GM18861 (cell line): ENCODE results near the gene OR6Q1.
"Not testable (repeated sequence)": the region's sequence is repeated elsewhere in the genome, so short reads cannot be mapped to it uniquely, and the experiment has no call there.

Experiments used
- ATAC-seq: cut with Tn5 transposase; IDR thresholded peaks from one replicate; pipeline ENCODE4 v1.9.1; 2021; ENCODE audit not compliant: unreplicated experiment

Gene OR6Q1

GRCh38 chr11:58030653-58031052, at the start of gene OR6Q1:
Gene OR6Q1, plus strand, starts transcription at chr11:58030953. Its CDS starts 0 bp downstream, at chr11:58030953.
- ATAC-seq, result no peak

DNA sequence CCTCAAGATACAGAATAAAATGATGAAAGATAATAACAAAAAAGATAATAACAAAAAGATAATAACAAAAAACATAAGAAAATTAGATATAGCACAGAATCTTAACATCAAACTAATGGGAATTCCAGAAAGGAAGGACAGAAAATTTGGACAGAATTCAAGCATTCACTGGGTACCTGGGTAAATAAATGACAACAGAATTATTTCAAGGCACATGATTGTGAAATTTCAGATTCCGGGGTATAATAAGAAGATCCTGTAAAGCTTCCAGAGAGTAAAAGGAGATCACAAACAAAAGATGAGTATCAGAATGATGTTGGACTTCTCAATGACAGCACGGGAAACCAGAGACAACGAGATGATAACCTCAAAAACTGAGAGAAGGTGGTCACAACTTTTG, 49.2 kb upstream of the OR6Q1 start:
- ATAC-seq, result no peak

DNA sequence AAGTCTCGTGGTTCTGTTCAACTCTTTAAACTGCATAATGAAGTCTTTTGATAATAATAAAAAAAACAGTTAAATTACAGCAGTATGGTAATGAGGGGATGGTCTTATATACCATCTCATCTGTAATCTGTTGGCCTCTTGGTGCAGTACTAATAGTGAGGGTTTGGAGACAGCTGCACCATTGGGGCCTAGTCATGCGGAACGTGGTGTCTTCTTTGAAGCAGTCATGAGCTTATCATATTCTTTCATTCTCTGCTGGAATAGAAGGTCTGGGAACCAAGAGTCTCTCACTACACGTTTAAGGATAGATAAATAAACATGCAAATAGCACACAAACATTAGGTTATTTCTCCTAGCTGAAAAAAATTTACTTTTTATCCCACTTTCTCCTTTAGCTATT, 48.0 kb upstream of the OR6Q1 start:
- ATAC-seq, result no peak

- no peak for ATAC-seq
Observed at GRCh38 chr11:57983191-57983590, 47.6 kb upstream of the OR6Q1 start.

- ATAC-seq, result not testable (repeated sequence)
Observed at GRCh38 chr11:57999523-57999922, 31.2 kb upstream of the OR6Q1 start.

DNA sequence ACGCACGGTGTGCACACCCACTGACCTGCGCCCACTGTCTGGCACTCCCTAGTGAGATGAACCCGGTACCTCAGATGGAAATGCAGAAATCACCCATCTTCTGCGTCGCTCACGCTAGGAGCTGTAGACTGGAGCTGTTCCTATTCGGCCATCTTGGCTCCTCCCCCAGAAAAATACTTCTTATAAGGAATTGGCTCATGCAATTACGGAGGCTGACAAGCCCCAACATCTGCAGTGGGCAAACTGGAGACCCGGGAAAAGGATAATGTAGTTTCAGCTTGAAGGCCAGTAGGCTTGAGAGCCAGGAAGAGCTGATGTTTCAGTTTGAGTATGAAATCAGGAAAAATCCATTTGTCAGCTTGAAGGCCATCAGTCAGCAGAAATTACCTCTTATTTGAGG, 30.7 kb upstream of the OR6Q1 start:
- ATAC-seq, result not testable (repeated sequence)

- no peak for ATAC-seq
Observed at GRCh38 chr11:58000699-58001098, 30.1 kb upstream of the OR6Q1 start.

DNA sequence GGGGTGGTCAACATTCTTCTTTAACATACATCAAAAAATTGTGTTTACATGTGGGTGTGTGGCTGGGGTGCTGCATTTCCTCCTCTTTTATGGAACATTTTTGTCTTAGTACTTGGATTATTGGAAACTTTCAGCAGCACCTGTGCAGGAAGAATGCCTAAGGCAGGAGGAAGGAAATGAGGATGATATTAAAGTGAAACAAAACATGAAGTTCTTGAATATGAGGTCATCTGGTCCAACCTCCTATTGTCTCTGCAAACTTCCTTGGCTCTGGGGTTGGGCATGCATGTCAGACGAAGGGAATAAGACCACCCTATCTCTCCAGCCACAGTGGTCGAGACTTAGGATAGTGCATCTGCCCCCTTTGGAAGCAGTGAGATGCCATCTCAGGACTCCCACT, 27.7 kb upstream of the OR6Q1 start:
- ATAC-seq, result no peak

GRCh38 chr11:58003591-58003990, 27.2 kb upstream of the OR6Q1 start:
- ATAC-seq, result no peak

GRCh38 chr11:58004664-58005063, 26.1 kb upstream of the OR6Q1 start:
- no peak for ATAC-seq

DNA sequence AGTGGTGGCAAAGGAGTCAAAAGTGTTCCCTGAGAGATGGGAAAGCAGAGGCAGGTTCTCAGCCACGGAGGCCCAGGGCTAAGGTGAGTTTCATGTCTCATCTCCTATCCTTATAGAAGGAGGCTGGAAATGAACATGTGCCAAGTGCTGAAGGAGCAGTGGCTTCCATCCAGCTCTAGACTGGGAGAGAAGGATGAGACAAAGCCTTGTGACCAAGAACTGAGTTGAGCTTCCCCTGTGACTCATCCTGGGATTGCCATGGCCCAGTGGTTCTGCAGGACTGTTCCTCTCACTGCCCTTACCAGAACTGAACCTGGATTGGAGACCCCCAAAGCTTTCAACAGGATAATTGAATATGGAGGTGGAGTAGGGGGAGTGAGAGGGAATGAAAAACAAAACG, 23.8 kb upstream of the OR6Q1 start:
- ATAC-seq, result no peak

DNA sequence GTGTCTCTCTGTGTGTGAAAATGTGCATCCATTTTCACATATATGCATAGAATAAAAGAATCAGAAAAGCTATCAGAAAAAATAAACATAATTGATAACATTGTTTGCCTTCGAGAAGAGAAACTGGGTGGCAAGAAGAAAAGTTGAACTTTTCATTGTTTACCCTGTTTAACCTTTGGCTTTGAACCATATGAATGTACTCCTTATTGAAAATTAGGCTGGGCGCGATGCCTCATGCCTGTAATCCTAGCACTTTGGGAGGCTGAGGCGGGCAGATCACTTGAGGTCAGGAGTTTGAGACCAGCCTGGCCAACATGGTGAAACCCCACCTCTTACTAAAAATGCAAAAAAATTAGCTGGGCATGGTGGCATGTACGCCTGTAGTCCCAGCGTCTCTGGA, 19.0 kb upstream of the OR6Q1 start:
- ATAC-seq, result no peak

- ATAC-seq, result no peak
Observed at GRCh38 chr11:58023435-58023931, 7.3 kb upstream of the OR6Q1 start, which contains the start of gene OR9Q1. Gene OR9Q1, plus strand, starts transcription at chr11:58023881. Its CDS starts 155,564 bp downstream, at chr11:58179445.

- ATAC-seq, result no peak
Observed at GRCh38 chr11:58024601-58025091, 6.1 kb upstream of the OR6Q1 start.

GRCh38 chr11:58027341-58027740, 3.4 kb upstream of the OR6Q1 start:
- ATAC-seq, result no peak

- no peak for ATAC-seq
Observed at GRCh38 chr11:58028687-58029411, 1.9 kb upstream of the OR6Q1 start.

DNA sequence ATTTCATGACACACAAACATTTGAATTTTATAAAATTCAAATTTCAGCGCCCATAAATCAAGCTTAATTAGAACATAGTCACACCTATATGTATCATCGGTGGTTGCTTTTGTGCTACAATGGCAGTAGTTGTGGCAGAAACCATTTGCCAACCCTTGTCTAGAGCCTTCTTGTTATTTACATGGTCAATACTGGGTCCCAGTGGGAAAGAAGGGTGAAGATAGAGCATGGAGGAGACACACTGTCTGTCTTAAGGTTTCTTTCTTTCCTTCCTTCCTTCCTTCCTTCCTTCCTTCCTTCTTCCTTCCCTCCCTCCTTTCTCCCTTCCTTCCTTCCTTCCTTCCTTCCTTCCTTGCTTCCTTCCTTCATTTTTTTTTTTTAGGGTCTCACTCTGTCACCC, 3.7 kb downstream of the OR6Q1 start:
- ATAC-seq, result no peak

GRCh38 chr11:58039589-58039988, 8.8 kb downstream of the OR6Q1 start:
- ATAC-seq, result no peak

- ATAC-seq, result no peak
Observed at GRCh38 chr11:58043379-58043778, 12.6 kb downstream of the OR6Q1 start.

GRCh38 chr11:58046231-58046630, 15.5 kb downstream of the OR6Q1 start:
- no peak for ATAC-seq

DNA sequence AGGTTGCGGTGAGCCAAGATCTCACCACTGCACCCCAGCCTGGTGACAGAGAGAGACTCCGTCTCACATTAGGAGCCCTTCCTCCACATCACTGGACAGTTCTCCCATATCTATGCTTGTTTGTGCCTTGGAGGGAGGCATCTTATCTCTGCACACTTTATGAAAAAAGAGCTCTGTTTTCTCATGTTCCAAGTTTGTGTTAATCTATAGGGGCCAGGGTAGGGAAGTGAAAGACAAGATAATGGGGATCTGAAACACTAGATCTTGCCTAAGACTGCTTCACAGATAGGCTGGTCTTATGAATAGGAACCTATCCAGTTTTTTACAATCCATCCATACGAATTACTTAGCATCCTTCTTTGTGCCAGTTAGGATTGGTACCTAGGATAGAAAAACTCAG, 17.1 kb downstream of the OR6Q1 start:
- no peak for ATAC-seq

DNA sequence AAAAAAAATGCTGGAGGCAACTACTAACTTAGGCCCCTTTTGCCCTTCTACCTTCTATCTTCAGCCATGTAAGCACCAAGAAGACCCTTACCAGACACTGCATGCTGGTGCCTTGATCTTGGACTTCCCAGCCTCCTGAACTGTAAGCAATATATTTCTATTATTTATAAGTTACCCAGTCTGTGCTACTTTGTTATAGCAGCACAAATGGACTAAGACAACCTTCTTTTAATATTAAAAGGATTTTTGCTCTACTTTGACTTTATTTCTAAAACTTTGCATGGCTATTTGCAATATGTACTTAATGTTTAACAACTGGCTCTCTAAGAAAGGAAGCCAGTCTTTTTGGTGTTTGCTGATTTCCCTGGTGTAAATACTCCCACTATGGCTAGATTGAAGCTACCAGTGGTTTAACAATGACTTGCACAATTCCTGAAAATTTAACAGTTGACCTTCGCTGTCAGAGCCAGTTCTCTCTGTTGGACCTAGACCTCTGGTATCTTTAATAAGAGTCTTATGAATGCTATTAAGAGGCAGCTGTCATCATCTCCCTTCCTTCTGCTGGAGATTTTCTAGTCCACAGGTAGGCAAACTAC, 25.2 kb downstream of the OR6Q1 start:
- no peak for ATAC-seq
